HG03565 (cell line): ENCODE measurements around the gene ZNF775.

Source experiments
- ATAC-seq: cut with Tn5 transposase; IDR thresholded peaks from one replicate; pipeline ENCODE4 v1.9.1; 2021; ENCODE audit warnings: mild to moderate bottlenecking, moderate library complexity; ENCODE audit not compliant: unreplicated experiment

Gene ZNF775

GRCh38 chr7:150345012-150345411 is 34.1 kb upstream of the ZNF775 start:
- ATAC-seq, result no peak

- no peak for ATAC-seq
These were observed 32.2 kb upstream of the ZNF775 start for GRCh38 chr7:150346922-150347321.

- no peak for ATAC-seq
These were observed 27.4 kb upstream of the ZNF775 start for GRCh38 chr7:150351587-150352194.

GRCh38 chr7:150355666-150356059 is 23.5 kb upstream of the ZNF775 start:
- ATAC-seq, result no peak

GRCh38 chr7:150356265-150356897 is 22.7 kb upstream of the ZNF775 start:
- ATAC-seq, result no peak

- ATAC-seq, result no peak
These were observed 21.9 kb upstream of the ZNF775 start for GRCh38 chr7:150357270-150357669.

GRCh38 chr7:150357771-150358427 is 21.2 kb upstream of the ZNF775 start:
- ATAC-seq, result no peak

- no peak for ATAC-seq
These were observed 20.7 kb upstream of the ZNF775 start for GRCh38 chr7:150358433-150358832.

- no peak for ATAC-seq
These were observed 20.0 kb upstream of the ZNF775 start for GRCh38 chr7:150358988-150359621.

GRCh38 chr7:150359622-150360362 is 19.3 kb upstream of the ZNF775 start:
- ATAC-seq, result no peak

GRCh38 chr7:150360363-150361058 is 18.6 kb upstream of the ZNF775 start:
- no peak for ATAC-seq

GRCh38 chr7:150361402-150361801 is 17.7 kb upstream of the ZNF775 start:
- no peak for ATAC-seq

- no peak for ATAC-seq
These were observed 17.1 kb upstream of the ZNF775 start for GRCh38 chr7:150361807-150362621.

GRCh38 chr7:150363370-150363769 is 15.8 kb upstream of the ZNF775 start:
- ATAC-seq, result no peak

- no peak for ATAC-seq
These were observed 15.3 kb upstream of the ZNF775 start for GRCh38 chr7:150363872-150364271.

- no peak for ATAC-seq
These were observed 13.9 kb upstream of the ZNF775 start for GRCh38 chr7:150365194-150365593.

- no peak for ATAC-seq
These were observed 13.3 kb upstream of the ZNF775 start for GRCh38 chr7:150365673-150366398.

GRCh38 chr7:150367677-150368095 is 11.4 kb upstream of the ZNF775 start:
- no peak for ATAC-seq
